ENCODE measurements around the gene DUOX1.
"Not testable (repeated sequence)": the region's sequence is repeated elsewhere in the genome, so short reads cannot be mapped to it uniquely, and the experiment has no call there.

The DUOX1 gene

DNA sequence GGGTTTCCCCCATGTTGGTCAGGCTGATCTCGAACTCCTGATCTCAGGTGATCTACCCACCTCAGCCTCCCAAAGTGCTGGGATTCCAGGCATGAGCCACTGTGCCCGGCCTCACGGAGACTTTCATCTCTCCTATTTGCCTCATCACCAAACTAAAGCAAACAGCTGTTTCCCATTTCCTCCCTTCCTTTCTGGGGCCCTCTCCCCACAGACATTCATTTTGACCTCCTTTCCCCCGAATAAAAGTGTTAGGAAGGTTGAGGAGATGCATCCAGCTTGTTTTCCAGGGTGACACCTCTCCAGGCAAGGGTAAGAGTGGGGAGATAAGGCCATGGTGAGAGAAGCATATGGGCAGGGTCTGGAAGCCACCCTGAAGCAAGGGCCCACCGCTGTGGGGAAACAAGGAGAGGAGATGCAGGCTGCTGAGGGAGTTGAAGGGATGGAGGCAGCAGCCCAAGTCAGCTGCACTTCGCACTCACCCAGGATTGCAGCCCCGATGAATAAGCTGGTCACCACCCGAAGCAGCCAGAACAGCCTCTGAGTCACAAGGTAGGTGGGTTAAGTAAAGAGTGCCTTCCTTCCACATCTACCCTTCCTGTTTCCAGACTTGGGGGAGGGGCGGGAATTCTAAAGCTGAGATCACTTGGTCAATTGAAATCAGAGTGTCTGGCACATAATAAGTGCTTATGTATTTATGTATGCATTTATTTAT lies 7.9 kb upstream of the DUOX1 start:
- DNase-seq = no peak

DNA sequence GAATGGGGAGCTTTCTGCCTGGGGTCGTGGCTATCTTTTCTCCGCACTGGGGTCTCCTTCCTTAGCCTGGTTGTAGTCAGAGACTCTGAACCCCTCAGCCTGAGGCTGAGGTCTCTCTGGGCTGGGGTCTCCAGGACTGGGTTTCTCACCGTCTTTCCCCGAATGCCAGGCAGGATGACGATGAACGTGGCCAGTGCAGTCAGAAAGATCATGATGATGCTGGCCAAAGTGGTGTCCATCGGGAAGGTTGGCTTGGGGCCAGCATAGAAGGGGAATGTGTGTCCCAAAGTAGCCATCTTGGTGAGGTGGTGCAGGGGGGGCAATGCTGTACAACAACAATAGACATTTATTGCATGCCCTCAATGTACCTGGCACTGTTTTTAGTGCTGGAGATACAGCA lies 7.1 kb upstream of the DUOX1 start:
- no peak for DNase-seq

DNA sequence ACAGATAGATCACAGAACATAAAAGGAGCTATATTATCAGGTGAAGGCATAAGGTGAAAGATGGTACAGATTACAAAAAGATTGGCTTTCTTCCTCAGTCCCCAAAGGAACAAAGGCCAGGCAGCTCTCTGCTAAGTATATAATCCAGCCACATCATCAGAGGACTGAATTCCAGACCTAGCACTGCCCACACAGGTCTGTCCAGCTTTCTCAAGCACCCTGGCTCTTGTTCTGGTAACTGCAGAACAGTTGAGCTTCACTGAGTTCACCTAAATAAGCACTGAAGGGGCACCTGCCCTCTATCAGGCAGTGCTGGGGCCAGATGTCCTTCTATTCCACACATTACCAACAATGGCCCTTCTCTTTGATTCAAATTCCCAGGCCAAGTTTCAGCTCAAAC lies 6.4 kb upstream of the DUOX1 start:
- no peak for DNase-seq

DNA sequence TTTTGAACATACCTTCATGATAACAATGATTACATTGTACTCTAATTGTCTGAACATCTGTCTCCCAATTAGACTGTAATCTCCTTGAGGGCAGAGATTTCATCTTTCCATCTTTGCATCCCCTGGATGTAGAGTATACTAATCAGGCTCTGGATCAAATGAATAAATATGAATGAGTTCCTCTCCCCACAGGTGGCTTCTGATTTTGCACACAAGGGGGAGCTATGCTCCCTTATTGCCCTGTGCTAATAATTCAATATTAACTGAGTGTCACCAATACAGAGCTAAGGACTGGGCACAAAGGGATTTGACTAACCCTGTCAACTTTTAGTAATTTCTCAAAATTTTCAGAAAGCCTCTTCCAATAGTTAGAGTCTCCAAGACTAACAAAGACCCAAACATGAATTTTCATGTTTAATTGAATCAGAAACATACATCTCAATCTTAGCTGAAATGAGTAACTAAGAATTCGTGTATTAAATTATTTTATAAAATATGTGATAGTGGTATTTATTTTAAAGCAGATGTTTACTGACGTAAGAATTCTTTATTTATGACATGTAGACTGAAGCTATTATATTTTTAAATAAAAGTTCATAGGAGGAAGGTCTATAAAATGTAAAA lies 3.1 kb upstream of the DUOX1 start:
- DNase-seq = no peak

DNA sequence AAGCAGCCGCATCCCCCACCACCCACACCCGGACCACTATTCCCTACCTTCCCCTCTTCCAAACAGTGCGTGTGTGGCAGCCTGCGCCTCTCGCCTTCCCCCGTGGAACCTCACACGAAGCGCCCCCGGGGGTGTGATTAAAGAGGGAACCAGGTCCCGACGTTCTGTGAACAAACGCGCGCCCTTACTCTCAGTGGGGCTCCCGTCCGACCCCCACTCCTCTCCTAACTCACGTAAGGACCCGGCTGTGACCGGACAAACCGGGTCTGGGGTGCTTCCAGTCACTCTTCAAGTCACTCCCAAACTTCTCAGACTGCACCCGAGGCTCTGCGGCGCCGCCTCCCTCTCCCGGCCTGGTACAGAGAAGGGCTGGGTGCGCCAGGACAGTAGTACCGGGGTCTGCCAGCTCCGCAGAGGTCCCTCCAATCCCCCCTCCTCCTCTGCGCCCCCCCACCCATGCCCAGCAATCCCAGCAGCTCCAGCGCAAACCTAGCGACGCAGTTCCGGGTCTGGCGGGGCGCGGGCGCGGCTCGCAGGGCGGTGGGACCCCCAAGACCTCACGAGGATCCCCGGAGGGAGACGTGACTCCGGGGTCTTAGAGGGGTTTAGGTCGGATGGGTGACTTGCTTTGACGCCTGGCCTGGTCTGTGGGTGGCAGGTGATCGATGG lies 689 bp upstream of the DUOX1 start:
- DNase-seq = no peak

DNA sequence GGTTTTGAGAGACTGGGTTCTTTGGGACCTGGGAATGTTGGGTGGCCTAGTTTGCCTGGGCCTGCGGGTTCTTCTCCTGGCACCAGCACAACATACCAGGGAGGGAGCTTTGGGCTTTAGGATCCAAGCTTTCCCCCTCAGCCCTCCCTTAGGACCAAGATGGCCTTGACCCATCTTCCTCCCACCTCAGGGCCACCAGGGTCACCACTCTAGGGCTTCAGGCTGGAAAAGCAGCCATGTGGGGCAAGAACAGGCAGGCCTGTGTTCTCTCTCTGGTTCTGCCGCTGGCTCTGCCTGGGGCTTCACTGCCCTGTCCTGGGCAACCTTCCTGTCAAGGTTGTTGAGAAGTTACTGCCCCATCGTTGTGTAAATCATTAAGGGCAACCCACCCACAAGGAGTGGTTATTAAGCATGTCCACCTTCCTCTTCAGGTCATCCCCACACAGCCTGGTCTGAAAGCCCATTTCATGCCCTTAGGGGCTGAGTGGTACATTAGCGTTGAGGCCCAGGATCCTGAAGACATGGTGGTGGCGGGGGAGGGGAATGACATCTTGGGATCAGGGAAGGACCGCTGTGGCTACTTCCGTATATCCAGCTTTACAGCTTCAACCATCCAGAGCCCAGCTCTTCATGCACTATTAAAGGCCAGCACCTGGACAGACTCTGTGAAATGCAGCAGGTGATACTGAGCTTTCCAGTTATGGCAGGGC lies 652 bp downstream of the DUOX1 start:
- no peak for DNase-seq

DNA sequence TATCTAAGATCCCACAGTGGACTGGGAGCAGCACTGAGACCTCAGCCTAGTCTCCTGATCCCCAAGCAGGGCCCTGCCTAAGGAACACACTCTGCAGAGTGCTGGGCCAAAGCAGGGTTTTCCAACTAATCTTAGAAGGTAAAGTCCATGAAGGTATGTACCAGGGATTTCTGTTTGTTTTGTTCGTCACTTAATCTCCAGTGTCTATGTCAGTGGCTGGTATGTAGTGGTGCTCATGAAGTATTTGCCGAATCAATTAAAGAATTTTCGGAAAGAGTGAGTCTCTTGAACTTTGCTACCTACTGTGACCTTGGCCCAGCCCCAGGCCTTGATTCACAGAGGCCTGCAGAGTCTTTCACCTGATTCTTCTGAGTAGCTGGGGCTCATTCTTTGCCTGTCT lies 1.7 kb downstream of the DUOX1 start:
- no peak for DNase-seq

DNA sequence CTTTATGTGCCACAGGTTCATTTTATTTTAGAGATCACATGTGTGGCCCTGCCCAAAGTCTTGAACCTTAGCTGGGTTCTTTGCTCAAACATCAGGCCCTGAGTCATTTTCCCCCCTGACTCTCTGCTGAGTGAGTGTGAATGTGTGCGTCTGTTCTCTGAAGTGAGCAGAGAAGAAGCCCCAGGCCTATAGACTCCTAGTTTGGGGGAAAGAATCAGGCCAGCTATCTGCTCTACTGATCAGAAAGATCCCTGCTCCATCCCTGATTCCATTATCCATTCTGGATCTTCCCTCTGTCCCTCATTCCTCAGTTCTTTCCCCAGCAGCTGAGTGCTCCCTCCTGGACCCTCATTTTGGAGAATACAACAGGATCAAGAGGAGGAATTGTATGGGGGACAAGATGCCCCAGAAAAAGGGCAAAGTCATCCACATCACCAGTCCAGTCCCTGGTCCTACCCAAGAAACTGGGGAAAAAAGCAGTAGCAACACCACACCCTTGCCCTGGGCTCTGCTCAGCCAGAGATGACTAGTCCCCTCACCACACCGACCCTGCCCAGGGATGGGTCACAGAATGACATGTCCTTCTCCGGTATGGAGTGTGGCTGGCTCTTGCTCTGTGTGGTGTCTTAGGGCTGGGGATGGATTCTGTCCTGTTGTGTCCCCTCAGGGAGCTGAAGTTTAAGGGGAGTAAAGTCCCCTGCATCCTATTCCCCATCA lies 3.2 kb downstream of the DUOX1 start:
- DNase-seq = no peak

DNA sequence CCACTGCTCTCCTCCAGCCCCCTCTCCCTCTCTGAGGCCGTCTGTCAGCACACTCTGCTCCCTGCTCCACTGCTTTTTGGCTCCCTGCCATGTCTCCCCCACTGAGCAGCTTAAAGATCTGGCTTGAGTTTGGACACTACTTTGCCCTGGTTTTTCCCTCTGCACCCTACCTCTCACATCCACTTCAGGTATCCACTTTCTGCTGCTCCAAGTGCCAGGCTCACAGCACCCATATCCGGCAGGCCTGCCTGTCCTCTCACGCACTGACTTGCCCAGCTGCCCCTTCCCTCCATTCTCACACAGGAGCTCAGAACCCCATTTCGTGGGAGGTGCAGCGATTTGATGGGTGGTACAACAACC lies 3.7 kb downstream of the DUOX1 start:
- DNase-seq = no peak

DNA sequence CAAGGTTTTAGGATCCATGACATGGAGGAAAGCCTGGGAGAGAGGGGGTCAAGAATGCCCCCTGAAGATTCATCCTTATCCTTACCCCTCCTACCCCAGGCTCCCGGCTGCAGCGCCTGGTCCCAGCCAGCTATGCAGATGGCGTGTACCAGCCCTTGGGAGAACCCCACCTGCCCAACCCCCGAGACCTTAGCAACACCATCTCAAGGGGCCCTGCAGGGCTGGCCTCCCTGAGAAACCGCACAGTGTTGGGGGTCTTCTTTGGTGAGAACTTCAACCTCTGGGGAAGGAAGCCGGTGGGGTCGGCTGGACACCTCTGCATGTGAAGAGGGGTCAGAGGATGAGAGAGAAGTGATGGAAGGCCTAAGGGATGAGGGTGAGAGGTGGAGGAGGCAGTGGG lies 4.3 kb downstream of the DUOX1 start:
- no peak for DNase-seq

DNA sequence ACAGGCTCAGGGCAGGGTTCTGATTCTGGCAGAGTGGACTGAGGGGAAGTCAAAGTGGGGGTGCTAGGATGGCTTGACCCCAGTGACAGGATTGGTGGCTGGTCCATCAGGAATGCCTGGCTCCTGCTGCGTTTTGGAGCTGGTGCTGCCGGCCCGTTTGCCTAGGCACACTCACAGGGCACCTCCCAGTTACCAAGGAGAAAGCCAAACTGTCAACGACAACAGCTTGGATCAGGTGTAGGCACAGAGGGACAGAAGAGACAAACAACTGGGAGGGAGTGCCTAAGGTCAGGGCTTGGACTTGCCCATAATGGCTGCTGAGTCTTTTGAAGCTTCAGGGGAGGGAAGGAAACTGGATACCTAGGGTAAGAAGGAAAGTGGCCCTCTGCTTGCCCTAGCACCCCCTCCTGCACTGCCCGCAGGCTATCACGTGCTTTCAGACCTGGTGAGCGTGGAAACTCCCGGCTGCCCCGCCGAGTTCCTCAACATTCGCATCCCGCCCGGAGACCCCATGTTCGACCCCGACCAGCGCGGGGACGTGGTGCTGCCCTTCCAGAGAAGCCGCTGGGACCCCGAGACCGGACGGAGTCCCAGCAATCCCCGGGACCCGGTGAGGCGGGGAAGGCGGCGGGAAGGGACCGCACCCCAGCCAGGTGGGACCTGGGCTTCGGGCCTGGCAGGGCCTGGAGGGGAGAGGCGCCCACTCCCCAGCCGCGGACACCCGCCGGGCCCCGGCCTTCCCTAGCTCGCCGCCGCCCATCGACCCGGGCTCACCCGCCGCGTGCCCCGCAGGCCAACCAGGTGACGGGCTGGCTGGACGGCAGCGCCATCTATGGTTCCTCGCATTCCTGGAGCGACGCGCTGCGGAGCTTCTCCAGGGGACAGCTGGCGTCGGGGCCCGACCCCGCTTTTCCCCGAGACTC lies 5.1 kb downstream of the DUOX1 start:
- no peak for DNase-seq

DNA sequence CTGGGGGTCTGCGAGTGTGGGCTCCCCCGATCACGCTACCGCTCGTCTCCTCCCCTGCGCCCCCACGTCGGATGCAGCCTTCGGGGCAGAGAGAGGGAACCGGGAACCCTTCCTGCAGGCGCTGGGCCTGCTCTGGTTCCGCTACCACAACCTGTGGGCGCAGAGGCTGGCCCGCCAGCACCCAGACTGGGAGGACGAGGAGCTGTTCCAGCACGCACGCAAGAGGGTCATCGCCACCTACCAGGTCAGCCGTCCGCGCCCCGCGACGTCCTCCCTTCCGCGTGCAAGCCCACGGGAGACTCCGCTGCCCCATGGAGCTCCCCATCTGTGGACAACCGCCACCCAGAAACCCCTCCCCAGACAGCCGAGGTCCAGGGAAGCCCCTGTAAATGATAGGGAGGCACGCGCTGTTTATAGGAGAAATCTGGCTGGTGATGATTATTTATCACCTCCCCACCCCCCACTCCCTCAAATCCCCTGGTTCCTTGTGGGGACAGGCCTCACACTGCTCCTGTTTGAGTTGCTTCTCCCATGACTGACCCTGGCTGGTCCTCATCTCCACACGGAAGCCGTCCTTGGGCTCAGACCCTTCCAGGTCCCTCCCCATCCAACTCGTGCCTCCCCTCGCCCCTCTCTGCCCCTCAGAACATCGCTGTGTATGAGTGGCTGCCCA lies 6.0 kb downstream of the DUOX1 start:
- DNase-seq = not testable (repeated sequence)

DNA sequence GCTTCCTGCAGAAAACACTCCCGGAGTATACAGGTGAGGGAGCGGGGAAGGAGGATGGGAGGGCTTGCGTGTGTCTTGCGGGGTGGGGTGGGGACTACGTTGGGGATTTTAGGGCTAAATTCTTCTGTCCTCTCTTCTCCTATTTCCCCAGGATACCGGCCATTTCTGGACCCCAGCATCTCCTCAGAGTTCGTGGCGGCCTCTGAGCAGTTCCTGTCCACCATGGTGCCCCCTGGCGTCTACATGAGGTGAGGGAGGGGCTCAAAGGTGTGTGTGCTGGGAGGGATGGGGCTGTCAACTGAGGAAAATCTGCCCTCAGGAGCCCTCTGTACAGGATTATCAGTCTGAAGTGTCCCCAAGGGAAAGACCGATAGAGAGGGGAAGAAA lies 6.6 kb downstream of the DUOX1 start:
- DNase-seq = no peak

DNA sequence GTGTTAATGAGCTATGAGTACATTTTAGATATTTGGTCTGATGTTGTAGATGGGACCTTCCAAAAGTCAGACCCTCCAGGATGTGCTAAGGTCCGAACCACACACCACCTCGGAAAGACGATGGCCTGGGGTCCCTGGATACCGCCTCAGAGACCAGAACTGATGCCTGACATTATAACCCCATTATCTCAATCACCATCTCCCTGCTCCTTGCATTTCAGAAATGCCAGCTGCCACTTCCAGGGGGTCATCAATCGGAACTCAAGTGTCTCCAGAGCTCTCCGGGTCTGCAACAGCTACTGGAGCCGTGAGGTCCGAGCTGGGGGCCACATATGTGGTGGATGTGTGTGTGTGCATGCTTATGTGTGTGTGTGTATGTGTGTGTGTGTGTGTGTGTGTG lies 7.9 kb downstream of the DUOX1 start:
- no peak for DNase-seq

DNA sequence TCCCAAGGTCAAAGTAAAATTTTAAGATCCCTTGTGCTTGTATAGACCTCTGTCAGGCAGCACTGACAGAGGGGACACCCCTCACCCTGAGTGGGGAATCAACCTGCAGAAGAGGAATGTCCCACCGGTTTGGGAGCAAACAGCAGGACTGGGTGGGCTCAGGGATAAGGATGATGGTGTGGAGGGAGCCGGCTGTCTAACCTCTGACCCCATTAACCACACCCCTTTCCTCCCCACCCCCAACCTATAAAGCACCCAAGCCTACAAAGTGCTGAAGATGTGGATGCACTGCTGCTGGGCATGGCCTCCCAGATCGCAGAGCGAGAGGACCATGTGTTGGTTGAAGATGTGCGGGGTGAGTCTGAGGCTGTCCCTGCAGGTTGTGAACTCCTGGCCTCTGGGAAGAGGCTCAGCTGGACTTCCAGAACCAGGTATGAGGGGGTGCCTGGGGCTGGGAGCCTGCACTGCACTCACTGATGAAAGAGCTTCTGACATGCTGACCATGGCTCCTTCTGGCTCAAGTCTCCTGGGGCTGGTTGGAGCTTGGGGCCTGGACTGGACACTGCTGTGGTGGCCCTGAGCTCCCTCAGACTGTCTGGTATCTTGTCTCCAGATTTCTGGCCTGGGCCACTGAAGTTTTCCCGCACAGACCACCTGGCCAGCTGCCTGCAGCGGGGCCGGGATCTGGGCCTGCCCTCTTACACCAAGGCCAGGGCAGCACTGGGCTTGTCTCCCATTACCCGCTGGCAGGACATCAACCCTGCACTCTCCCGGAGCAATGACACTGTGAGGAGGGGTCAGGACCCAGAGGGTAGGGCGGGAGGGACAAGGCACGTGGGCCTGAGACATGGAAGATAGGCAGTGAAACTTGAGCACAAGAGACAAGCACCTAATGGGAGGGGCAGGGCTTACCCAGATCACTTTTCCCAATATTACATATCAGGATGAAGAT lies 9.3 kb downstream of the DUOX1 start:
- no peak for DNase-seq

DNA sequence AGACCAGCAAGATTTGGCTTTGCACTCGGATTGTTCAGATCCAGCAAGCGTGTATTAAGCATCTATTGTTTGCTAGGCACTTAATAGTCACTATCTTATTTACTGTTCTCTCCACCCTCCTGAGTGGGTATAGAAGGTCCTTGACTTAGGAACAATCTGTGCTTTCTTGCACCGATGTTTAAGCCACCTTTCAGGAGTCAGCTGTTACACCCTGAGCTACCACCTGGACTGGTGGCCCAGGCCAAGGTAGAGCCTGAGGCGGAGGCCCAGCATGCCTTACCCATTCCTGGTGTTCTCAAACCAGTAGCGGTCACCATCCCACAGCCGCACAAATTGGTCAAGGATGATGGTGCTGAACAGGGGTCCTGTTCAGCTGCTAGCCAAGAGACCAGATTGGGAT lies 10.0 kb downstream of the DUOX1 start:
- DNase-seq = no peak

DNA sequence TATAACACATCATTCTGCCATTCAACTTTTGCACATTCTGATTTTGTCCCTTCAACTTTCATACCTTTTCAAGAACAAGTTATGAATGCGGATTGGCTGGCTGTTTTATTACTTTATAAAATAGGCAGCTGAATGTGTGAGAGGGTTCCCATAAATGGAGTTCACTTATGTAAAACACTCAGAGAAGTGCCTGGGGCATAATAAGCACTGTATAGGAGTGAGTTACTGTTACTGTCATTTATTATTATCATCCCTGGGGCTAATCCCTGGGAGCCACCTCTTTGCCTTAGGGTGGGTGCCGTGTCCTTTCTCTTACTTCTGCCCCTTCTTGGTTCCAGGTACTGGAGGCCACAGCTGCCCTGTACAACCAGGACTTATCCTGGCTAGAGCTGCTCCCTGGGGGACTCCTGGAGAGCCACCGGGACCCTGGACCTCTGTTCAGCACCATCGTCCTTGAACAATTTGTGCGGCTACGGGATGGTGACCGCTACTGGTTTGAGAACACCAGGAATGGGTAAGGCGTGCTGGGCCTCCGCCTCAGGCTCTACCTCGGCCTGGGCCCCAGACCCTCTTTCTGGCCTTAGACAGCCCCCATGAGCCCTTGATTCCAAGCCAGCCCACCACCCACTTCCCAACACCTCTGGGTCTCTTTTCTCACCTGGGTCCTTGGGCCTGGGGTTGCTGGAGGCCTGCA lies 10.9 kb downstream of the DUOX1 start:
- no peak for DNase-seq

DNA sequence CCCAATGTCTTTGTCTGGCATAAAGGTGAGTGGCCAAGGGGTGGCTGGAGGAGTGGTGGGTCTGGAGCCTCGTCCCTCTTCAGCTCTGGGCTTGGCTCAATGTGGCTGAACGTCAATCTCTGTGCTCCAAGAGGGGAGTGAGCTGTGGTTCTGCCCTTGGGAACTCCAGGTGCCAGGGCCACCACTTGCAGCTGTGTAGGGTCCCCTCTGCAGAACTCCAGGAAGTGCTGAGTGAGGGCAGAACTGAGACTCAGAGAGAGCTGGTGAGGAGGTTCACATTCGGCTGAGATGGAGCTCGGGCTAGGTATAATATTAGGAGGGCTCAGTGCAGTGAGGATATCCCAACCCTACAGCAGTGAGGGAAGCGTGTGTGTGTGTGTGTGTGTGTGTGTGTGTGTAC lies 11.6 kb downstream of the DUOX1 start:
- DNase-seq = no peak

DNA sequence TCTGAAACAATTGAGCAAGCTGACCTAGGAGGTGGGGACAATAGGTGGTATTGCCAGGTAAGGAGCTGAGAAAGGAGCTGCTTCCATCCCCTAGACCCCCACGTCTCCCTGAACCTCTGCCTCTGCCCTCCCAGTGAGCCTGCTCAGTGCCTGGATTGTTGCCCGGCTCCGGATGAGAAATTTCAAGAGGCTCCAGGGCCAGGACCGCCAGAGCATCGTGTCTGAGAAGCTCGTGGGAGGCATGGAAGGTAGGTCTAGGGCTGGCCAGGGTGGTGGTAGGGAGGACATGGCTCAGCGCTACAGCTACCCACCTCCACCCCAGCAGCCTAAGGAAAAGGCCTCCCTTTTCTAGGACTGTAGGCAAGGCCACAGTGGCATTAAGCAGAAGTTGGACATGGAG lies 13.3 kb downstream of the DUOX1 start:
- no peak for DNase-seq

DNA sequence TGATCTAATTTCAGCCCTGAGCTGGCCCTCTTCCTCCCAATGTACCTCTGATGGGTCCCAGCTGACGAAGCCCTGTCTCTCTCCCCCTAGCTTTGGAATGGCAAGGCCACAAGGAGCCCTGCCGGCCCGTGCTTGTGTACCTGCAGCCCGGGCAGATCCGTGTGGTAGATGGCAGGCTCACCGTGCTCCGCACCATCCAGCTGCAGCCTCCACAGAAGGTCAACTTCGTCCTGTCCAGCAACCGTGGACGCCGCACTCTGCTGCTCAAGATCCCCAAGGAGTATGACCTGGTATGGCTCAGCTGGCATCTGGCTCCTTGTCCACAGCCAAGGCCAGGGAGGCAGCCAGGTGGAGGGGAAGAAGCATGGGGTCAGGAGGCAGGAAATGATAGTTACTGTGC lies 14.2 kb downstream of the DUOX1 start:
- no peak for DNase-seq
